ENCODE results near the gene CCNI.

The CCNI gene

DNA sequence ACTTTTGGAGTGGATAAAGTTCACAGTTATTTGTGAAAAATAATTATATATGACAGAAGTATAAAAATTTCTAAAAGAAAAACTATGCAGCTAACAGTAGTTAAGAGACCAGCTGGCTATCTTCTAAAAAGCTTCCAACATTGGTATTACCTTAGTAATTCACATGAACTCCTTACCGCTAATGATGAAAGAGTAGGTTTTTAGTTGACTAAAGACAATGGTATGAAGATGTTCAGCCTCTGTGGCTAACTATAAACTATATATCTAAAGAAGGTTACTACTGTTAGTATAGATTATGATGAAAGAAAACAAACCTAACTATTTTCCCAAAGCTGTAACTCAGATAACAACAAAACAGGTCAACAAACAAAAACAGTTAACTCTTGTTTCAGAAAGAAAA is 10.4 kb downstream of the CCNI start:
- POLR2A ChIA-PET: interaction anchor here (1.5 kb wide), 1 partner anchor 9 kb away, joined by 3 read pairs; no protein-coding TSS in a partner anchor
- no CpG with 5 or more reads among the region's 1 CpG for WGBS (ENCODE audit: insufficient coverage)

DNA sequence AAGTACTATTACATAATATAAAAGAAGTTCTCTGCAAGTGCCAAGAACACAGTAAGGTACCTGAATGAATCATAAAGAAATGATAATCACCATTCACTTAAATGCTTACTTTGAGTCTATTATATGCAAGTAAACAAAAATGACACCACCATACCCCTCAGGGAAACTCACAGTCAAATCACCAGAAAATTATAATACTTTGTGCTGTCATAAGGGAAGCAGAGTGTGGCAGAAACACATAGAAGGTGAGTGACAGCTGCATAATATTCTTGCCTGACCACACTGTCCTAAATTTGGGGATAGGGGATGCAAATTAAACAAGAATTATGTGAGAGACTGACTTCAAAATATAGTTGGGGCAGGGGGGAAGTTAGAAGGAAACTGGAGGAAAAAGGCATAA is 12.9 kb downstream of the CCNI start:
- no peak for DNase-seq
- ChIA-PET CTCF (interaction anchor here (0.6 to 2.3 kb wide), 4 partner anchors 10 to 1318 kb away, joined by 3 to 6 read pairs (median 4); no protein-coding TSS in a partner anchor), POLR2A (no interaction called here)
- Histone ChIP-seq H3K4me3 (ENCODE audit: control insufficient read depth in 1 of 7, extremely low read depth in 1 of 7, insufficient read depth in 4 of 7, low read depth in 2 of 7, low read length in 6 of 7) (no peak overlapping the region), H3K9me3 (ENCODE audit: control extremely low read depth in 1 of 5, control insufficient read depth in 4 of 5, insufficient read depth in 2 of 5, low read depth in 1 of 5, low read length in 4 of 5) (no peaks in the 10 kb centered on the region), H3K27ac (ENCODE audit: insufficient read depth in 1 of 2, low read depth in 1 of 2, low read length in 2 of 2, poor library complexity in 1 of 2, severe bottlenecking in 2 of 2) (no peak overlapping the region), H3K27me3 (replicated peaks in 2 of 5; ENCODE audit: control insufficient read depth in 4 of 5, insufficient read depth in 5 of 5, low read length in 4 of 5) (no peaks in the 10 kb centered on the region), H3K4me1 (ENCODE audit: control extremely low read depth in 1 of 4, control insufficient read depth in 4 of 4, insufficient read depth in 4 of 4, low read length in 3 of 4) (no peaks in the 10 kb centered on the region), H3K36me3 (ENCODE audit: control insufficient read depth in 4 of 4, insufficient read depth in 4 of 4, low read length in 3 of 4) (peaks cover 20 to 67% (median 47%) of the 10 kb centered on the region in 4 experiments)

More for the DNA sequence above, 10.4 kb downstream of the CCNI start:
- Histone ChIP-seq H3K4me1 (ENCODE audit: control extremely low read depth in 1 of 4, control insufficient read depth in 4 of 4, insufficient read depth in 4 of 4, low read length in 3 of 4) (peaks cover 0 to 3% (median 1%) of the 10 kb centered on the region in 4 experiments), H3K27ac (ENCODE audit: insufficient read depth in 1 of 2, low read depth in 1 of 2, low read length in 2 of 2, poor library complexity in 1 of 2, severe bottlenecking in 2 of 2) (no peak overlapping the region), H3K27me3 (replicated peaks in 2 of 5; ENCODE audit: control insufficient read depth in 4 of 5, insufficient read depth in 5 of 5, low read length in 4 of 5) (no peaks in the 10 kb centered on the region), H3K36me3 (ENCODE audit: control insufficient read depth in 4 of 4, insufficient read depth in 4 of 4, low read length in 3 of 4) (peaks cover 18 to 54% (median 35%) of the 10 kb centered on the region in 4 experiments), H3K4me3 (ENCODE audit: control insufficient read depth in 1 of 7, extremely low read depth in 1 of 7, insufficient read depth in 4 of 7, low read depth in 2 of 7, low read length in 6 of 7) (no peak overlapping the region), H3K9me3 (ENCODE audit: control extremely low read depth in 1 of 5, control insufficient read depth in 4 of 5, insufficient read depth in 2 of 5, low read depth in 1 of 5, low read length in 4 of 5) (no peaks in the 10 kb centered on the region)
- CTCF ChIA-PET: interaction anchor here (0.9 to 3.4 kb wide), 5 partner anchors 13 to 137 kb away, joined by 3 to 21 read pairs (median 5); no protein-coding TSS in a partner anchor
- no peak for DNase-seq

DNA sequence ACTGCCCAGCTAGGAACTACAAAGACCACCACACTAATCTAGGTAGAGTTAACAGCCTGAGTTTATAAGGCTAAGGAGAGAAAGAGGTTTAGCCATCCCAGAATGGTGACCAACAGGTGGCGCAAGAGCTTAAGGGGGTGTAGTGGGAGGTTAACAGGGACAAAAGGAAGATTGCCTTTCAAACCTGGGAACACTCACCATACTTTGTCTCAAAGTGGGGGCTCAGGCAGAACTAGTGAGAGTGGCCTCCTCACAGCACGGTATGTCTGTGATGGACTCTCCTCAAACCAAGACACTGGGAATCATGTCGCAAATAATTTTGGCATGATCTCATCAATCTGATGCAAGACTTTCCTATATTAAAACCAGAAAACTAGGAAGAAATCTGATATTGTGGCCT is 23.4 kb downstream of the CCNI start:
- Histone ChIP-seq H3K4me1 (ENCODE audit: control extremely low read depth in 1 of 4, control insufficient read depth in 4 of 4, insufficient read depth in 4 of 4, low read length in 3 of 4) (peaks cover 0 to 3% (median 0%) of the 10 kb centered on the region in 4 experiments), H3K27ac (ENCODE audit: insufficient read depth in 1 of 2, low read depth in 1 of 2, low read length in 2 of 2, poor library complexity in 1 of 2, severe bottlenecking in 2 of 2) (no peak overlapping the region), H3K36me3 (ENCODE audit: control insufficient read depth in 4 of 4, insufficient read depth in 4 of 4, low read length in 3 of 4) (peaks cover 18 to 77% (median 49%) of the 10 kb centered on the region in 4 experiments), H3K4me3 (ENCODE audit: control insufficient read depth in 1 of 7, extremely low read depth in 1 of 7, insufficient read depth in 4 of 7, low read depth in 2 of 7, low read length in 6 of 7) (no peak overlapping the region), H3K27me3 (replicated peaks in 2 of 5; ENCODE audit: control insufficient read depth in 4 of 5, insufficient read depth in 5 of 5, low read length in 4 of 5) (no peaks in the 10 kb centered on the region), H3K9me3 (ENCODE audit: control extremely low read depth in 1 of 5, control insufficient read depth in 4 of 5, insufficient read depth in 2 of 5, low read depth in 1 of 5, low read length in 4 of 5) (no peaks in the 10 kb centered on the region)
- ChIA-PET POLR2A (interaction anchor here (1.1 kb wide), 1 partner anchor 23 kb away, joined by 3 read pairs; no protein-coding TSS in a partner anchor), CTCF (interaction anchor here (0.7 to 15.9 kb wide), 13 partner anchors 9 to 150 kb away, joined by 3 to 364 read pairs (median 6); no protein-coding TSS in a partner anchor)
- peak; percentile 70 to 80 (median 73) for DNase-seq
- WGBS (ENCODE audit: insufficient coverage): 100% methylated on average over 3 of the region's 3 CpGs

DNA sequence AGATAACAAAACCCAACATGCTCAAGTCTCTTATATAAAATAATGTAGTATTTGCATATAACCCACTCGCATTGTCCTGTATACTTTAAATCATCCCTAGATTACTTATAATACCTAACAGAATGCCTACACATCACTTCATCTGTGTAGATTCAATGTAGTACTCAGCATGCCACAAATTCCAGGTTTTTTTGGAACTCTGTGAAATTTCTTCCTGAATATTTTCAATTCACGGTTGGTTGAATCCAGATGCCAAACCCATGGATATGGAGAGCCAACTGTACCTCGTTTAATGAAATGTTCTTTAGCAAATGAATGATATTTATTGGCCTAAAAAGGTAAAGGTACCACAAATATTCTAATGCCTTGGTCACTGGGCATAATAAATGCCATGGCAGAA is 24.8 kb downstream of the CCNI start:
- CTCF ChIA-PET: interaction anchor here (0.9 to 15.9 kb wide), 5 partner anchors 8 to 151 kb away, joined by 3 to 364 read pairs (median 10); no protein-coding TSS in a partner anchor
- Histone ChIP-seq H3K4me1 (ENCODE audit: control extremely low read depth in 1 of 4, control insufficient read depth in 4 of 4, insufficient read depth in 4 of 4, low read length in 3 of 4) (peaks cover 0 to 3% (median 0%) of the 10 kb centered on the region in 4 experiments), H3K27me3 (replicated peaks in 2 of 5; ENCODE audit: control insufficient read depth in 4 of 5, insufficient read depth in 5 of 5, low read length in 4 of 5) (no peaks in the 10 kb centered on the region), H3K36me3 (ENCODE audit: control insufficient read depth in 4 of 4, insufficient read depth in 4 of 4, low read length in 3 of 4) (peaks cover 18 to 80% (median 51%) of the 10 kb centered on the region in 4 experiments), H3K27ac (ENCODE audit: insufficient read depth in 1 of 2, low read depth in 1 of 2, low read length in 2 of 2, poor library complexity in 1 of 2, severe bottlenecking in 2 of 2) (no peak overlapping the region), H3K9me3 (ENCODE audit: control extremely low read depth in 1 of 5, control insufficient read depth in 4 of 5, insufficient read depth in 2 of 5, low read depth in 1 of 5, low read length in 4 of 5) (no peaks in the 10 kb centered on the region), H3K4me3 (ENCODE audit: control insufficient read depth in 1 of 7, extremely low read depth in 1 of 7, insufficient read depth in 4 of 7, low read depth in 2 of 7, low read length in 6 of 7) (no peak overlapping the region)
- POLR2A ChIA-PET: no interaction called here
- DNase-seq: no peak
- WGBS (ENCODE audit: insufficient coverage): 100% methylated on average over 1 of the region's 3 CpGs

DNA sequence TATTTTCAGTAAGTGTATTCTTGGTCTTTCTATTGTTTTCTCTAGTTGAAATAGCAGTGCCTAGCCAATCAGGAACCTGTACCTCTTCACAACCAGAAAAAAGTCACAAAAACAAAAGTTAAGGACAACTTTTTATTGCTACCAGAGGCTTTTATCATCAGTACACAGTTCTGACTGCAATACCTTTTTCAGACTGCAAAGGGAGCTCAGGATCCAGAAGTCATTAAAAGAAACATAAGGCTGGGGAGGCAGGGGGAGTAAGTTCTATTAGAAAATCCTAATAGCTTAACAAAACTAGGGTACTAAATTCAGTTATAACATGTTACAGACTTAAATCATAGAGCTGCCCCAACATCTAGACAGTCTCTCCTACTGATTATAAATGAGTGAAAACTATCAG is 28.8 kb downstream of the CCNI start:
- H3K27me3 ChIP-seq (replicated peaks in 2 of 5; ENCODE audit: control insufficient read depth in 4 of 5, insufficient read depth in 5 of 5, low read length in 4 of 5): no peaks in the 10 kb centered on the region
- DNase-seq: peak; percentile 34 to 70 (median 69)
- CTCF ChIA-PET: interaction anchor here (0.7 to 15.9 kb wide), 9 partner anchors 9 to 155 kb away, joined by 3 to 364 read pairs (median 3); no protein-coding TSS in a partner anchor
- H3K4me1 ChIP-seq (ENCODE audit: control extremely low read depth in 1 of 4, control insufficient read depth in 4 of 4, insufficient read depth in 4 of 4, low read length in 3 of 4): no peaks in the 10 kb centered on the region
- H3K36me3 ChIP-seq (ENCODE audit: control insufficient read depth in 4 of 4, insufficient read depth in 4 of 4, low read length in 3 of 4): peaks cover 9 to 51% (median 31%) of the 10 kb centered on the region in 4 experiments
- H3K4me3 ChIP-seq (ENCODE audit: control insufficient read depth in 1 of 7, extremely low read depth in 1 of 7, insufficient read depth in 4 of 7, low read depth in 2 of 7, low read length in 6 of 7): no peak overlapping the region
- H3K9me3 ChIP-seq (ENCODE audit: control extremely low read depth in 1 of 5, control insufficient read depth in 4 of 5, insufficient read depth in 2 of 5, low read depth in 1 of 5, low read length in 4 of 5): no peaks in the 10 kb centered on the region
- POLR2A ChIA-PET: interaction anchor here (0.9 to 1.5 kb wide), 2 partner anchors 97 to 147 kb away, joined by 3 read pairs; partner anchors contain the start of gene SEPTIN11
- H3K27ac ChIP-seq (ENCODE audit: insufficient read depth in 1 of 2, low read depth in 1 of 2, low read length in 2 of 2, poor library complexity in 1 of 2, severe bottlenecking in 2 of 2): no peak overlapping the region

DNA sequence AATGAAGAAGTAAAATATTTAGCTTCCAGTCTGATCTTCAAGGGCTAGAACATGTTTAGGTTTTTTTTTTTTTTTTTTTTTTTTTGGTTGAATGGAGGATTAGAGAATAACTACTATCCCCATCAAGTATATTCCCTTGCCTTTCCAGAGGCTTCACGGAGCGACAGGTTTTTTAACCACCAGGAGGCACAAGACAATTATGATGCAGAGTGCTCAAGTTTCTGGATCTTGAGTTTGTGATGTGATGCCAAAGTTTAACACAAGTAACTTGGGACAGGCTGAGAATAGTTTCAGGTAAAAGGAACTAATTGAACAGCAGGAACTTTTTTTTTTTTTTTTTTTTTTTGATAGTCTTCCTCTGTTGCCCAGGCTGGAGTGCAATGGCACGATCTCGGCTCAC is 30.3 kb downstream of the CCNI start:
- peaks cover 9 to 36% (median 22%) of the 10 kb centered on the region in 4 experiments for H3K36me3 ChIP-seq (ENCODE audit: control insufficient read depth in 4 of 4, insufficient read depth in 4 of 4, low read length in 3 of 4)
- CTCF ChIA-PET: interaction anchor here (0.6 to 15.9 kb wide), 32 partner anchors 8 to 616 kb away, joined by 3 to 364 read pairs (median 3); no protein-coding TSS in a partner anchor
- no peaks in the 10 kb centered on the region for H3K9me3 ChIP-seq (ENCODE audit: control extremely low read depth in 1 of 5, control insufficient read depth in 4 of 5, insufficient read depth in 2 of 5, low read depth in 1 of 5, low read length in 4 of 5)
- no peak overlapping the region for H3K4me3 ChIP-seq (ENCODE audit: control insufficient read depth in 1 of 7, extremely low read depth in 1 of 7, insufficient read depth in 4 of 7, low read depth in 2 of 7, low read length in 6 of 7)
- H3K27ac ChIP-seq (ENCODE audit: insufficient read depth in 1 of 2, low read depth in 1 of 2, low read length in 2 of 2, poor library complexity in 1 of 2, severe bottlenecking in 2 of 2): no peak overlapping the region
- no CpG with 5 or more reads among the region's 4 CpGs for WGBS (ENCODE audit: insufficient coverage)
- POLR2A ChIA-PET: interaction anchor here (0.6 to 1.5 kb wide), 3 partner anchors 59 to 158 kb away, joined by 3 read pairs; partner anchors contain the start of gene SEPTIN11
- H3K27me3 ChIP-seq (replicated peaks in 2 of 5; ENCODE audit: control insufficient read depth in 4 of 5, insufficient read depth in 5 of 5, low read length in 4 of 5): no peaks in the 10 kb centered on the region
- DNase-seq: peak in 2 of 3 donors; percentile 44 to 47
- peaks cover 0 to 5% (median 2%) of the 10 kb centered on the region in 4 experiments for H3K4me1 ChIP-seq (ENCODE audit: control extremely low read depth in 1 of 4, control insufficient read depth in 4 of 4, insufficient read depth in 4 of 4, low read length in 3 of 4)
